CD8-positive, alpha-beta memory T cell (primary cell): ENCODE results near the gene LIPA. TPM values are rescaled to one million over a fixed set of nuclear protein-coding genes. Genes with fewer than 3 reads are reported as not detected.
"Not testable (repeated sequence)": the region's sequence is repeated elsewhere in the genome, so short reads cannot be mapped to it uniquely, and the experiment has no call there.

ENCODE experiments used
- CTCF ChIA-PET: fragments of 350-600 bp; sonication (Branson Sonifier 250); formaldehyde crosslinking; loops from one replicate; lab custom pipeline; 2021; ENCODE audit warnings: antibody characterized with exemption; lab: Charles Lee
- POLR2A ChIA-PET: fragments of 350-600 bp; sonication (Branson Sonifier 250); formaldehyde crosslinking; loops from one replicate; lab custom pipeline; 2021; ENCODE audit warnings: antibody characterized with exemption; lab: Charles Lee
- DNase-seq, 5 donors: peaks; one replicate each; pipeline versions ENCODE4 v3.0.0 to v3.0.0-alpha.2; 2020 to 2022; ENCODE audit warnings: mixed read lengths in 1 of 5
- H3K27ac ChIP-seq: one replicate; pipeline ENCODE4 v1.7.0; 2013; ENCODE audit warnings: low read depth, mild to moderate bottlenecking, low read length, moderate library complexity
- H3K27me3 ChIP-seq: 2 replicates; pipeline ENCODE4 v1.7.0; 2013; ENCODE audit warnings: low read length, mild to moderate bottlenecking; ENCODE audit not compliant: insufficient read depth, poor library complexity, severe bottlenecking
- H3K36me3 ChIP-seq: 2 replicates; pipeline ENCODE4 v1.7.0; 2013; ENCODE audit warnings: mild to moderate bottlenecking, low read length, moderate library complexity; ENCODE audit not compliant: insufficient read depth
- H3K4me1 ChIP-seq: 2 replicates; pipeline ENCODE4 v1.7.0; 2013; ENCODE audit warnings: mild to moderate bottlenecking, low read length, moderate library complexity; ENCODE audit not compliant: insufficient read depth
- H3K4me3 ChIP-seq: 2 replicates; pipeline ENCODE4 v1.7.0; 2013; ENCODE audit warnings: mild to moderate bottlenecking, low read length
- H3K9me3 ChIP-seq: 2 replicates; pipeline ENCODE4 v1.7.0; 2013; ENCODE audit warnings: mild to moderate bottlenecking, low read length
- H3K27ac Mint-ChIP-seq, 8 donors: one replicate each; pipeline ENCODE4 v1.8.0; 2020 to 2021; ENCODE audit warnings: mixed read lengths in 8 of 8, mild to moderate bottlenecking in 6 of 8, inconsistent platforms in 3 of 8, moderate library complexity in 3 of 8
- H3K27me3 Mint-ChIP-seq, 2 donors: one replicate each; pipeline ENCODE4 v1.8.0; 2020 to 2021; ENCODE audit warnings: mixed read lengths in 2 of 2, mild to moderate bottlenecking in 1 of 2, moderate library complexity in 1 of 2
- H3K36me3 Mint-ChIP-seq, 3 donors: one replicate each; pipeline ENCODE4 v1.8.0; 2020 to 2021; ENCODE audit warnings: mixed read lengths in 3 of 3, inconsistent platforms in 1 of 3, mild to moderate bottlenecking in 1 of 3
- H3K4me1 Mint-ChIP-seq, 3 donors: one replicate each; pipeline ENCODE4 v1.8.0; 2020 to 2021; ENCODE audit warnings: mixed read lengths in 3 of 3, inconsistent platforms in 1 of 3, mild to moderate bottlenecking in 1 of 3
- H3K4me3 Mint-ChIP-seq, 7 donors: one replicate each; pipeline ENCODE4 v1.8.0; 2020 to 2021; ENCODE audit warnings: mixed read lengths in 7 of 7, mild to moderate bottlenecking in 6 of 7, moderate library complexity in 4 of 7, inconsistent platforms in 2 of 7
- H3K9me3 Mint-ChIP-seq, 5 donors: one replicate each; pipeline ENCODE4 v1.8.0; 2020 to 2022; ENCODE audit warnings: mixed read lengths in 5 of 5, mild to moderate bottlenecking in 3 of 5, moderate library complexity in 2 of 5, inconsistent platforms in 1 of 5
- polyA plus RNA-seq: library from polyadenylated mRNA; unstranded; fragments of 300-500 nt; fragmentation: Illumina TruSeq; gene quantifications from one replicate; pipeline ENCODE4 v1.2.3, GENCODE V29; 2021
- total RNA-seq, 2 experiments: library from RNA; stranded (reverse); gene quantifications; one replicate each; pipeline ENCODE4 v1.2.3, GENCODE V29; 2021

Gene LIPA
- total and polyA plus RNA-seq, 3 experiments from 2014 or later: 22.9 to 98.0 (median 23.9) TPM

- DNase-seq: no peak
- POLR2A ChIA-PET: no interaction called here
Measured at GRCh38 chr10:89256962-89257361, 5.4 kb upstream of the LIPA start.

GRCh38 chr10:89256340-89256739 is 4.8 kb upstream of the LIPA start:
- Histone ChIP-seq H3K4me1 (peaks cover 6% of the 10 kb centered on the region), H3K27me3 (no peaks in the 10 kb centered on the region), H3K9me3 (no peaks in the 10 kb centered on the region), H3K27ac (no peak overlapping the region), H3K4me3 (no peak overlapping the region), H3K36me3 (no peaks in the 10 kb centered on the region)
- H3K4me1 Mint-ChIP-seq: peaks cover 0 to 6% (median 3%) of the 10 kb centered on the region in 3 donors
- no peak overlapping the region for H3K27ac Mint-ChIP-seq
- peaks cover 0 to 5% (median under 1%) of the 10 kb centered on the region in 3 donors for H3K36me3 Mint-ChIP-seq
- CTCF ChIA-PET: interaction anchor here (1.0 kb wide), 1 partner anchor 8 kb away, joined by 3 read pairs; no protein-coding TSS in a partner anchor
- no peak overlapping the region for H3K4me3 Mint-ChIP-seq
- DNase-seq: no peak
- peaks cover 0 to 5% (median 0%) of the 10 kb centered on the region in 5 donors for H3K9me3 Mint-ChIP-seq
- H3K27me3 Mint-ChIP-seq: peaks cover 0 to 18% of the 10 kb centered on the region in 2 donors
- POLR2A ChIA-PET: no interaction called here

More at GRCh38 chr10:89256962-89257361, 5.4 kb upstream of the LIPA start:
- Histone ChIP-seq H3K36me3 (no peaks in the 10 kb centered on the region), H3K27me3 (no peaks in the 10 kb centered on the region), H3K4me1 (peaks cover 6% of the 10 kb centered on the region), H3K27ac (no peak overlapping the region), H3K4me3 (no peak overlapping the region), H3K9me3 (no peaks in the 10 kb centered on the region)
- CTCF ChIA-PET: no interaction called here
- Mint-ChIP-seq H3K4me3 (no peak overlapping the region), H3K36me3 (peaks cover 0 to 5% (median 0%) of the 10 kb centered on the region in 3 donors), H3K4me1 (peaks cover 0 to 3% (median 3%) of the 10 kb centered on the region in 3 donors), H3K27me3 (peaks cover 0 to 18% of the 10 kb centered on the region in 2 donors), H3K9me3 (peaks cover 0 to 5% (median 0%) of the 10 kb centered on the region in 5 donors), H3K27ac (no peak overlapping the region)

- Mint-ChIP-seq H3K4me3 (no peak overlapping the region), H3K27ac (no peak overlapping the region), H3K9me3 (peaks cover 0 to 5% (median 0%) of the 10 kb centered on the region in 5 donors), H3K27me3 (peaks cover 0 to 18% of the 10 kb centered on the region in 2 donors), H3K4me1 (peaks cover 5 to 11% (median 9%) of the 10 kb centered on the region in 3 donors), H3K36me3 (peaks cover 0 to 5% (median 2%) of the 10 kb centered on the region in 3 donors)
- POLR2A ChIA-PET: no interaction called here
- Histone ChIP-seq H3K4me3 (no peak overlapping the region), H3K4me1 (peaks cover 10% of the 10 kb centered on the region), H3K9me3 (no peaks in the 10 kb centered on the region), H3K27ac (no peak overlapping the region), H3K27me3 (no peaks in the 10 kb centered on the region), H3K36me3 (no peaks in the 10 kb centered on the region)
- CTCF ChIA-PET: interaction anchor here (1.0 to 1.6 kb wide), 2 partner anchors 9 to 114 kb away, joined by 3 to 5 read pairs; no protein-coding TSS in a partner anchor
- no peak for DNase-seq
Measured at GRCh38 chr10:89255793-89256192, 4.2 kb upstream of the LIPA start.

- H3K4me3 Mint-ChIP-seq, H3K27me3 ChIP-seq, DNase-seq, H3K9me3 ChIP-seq, H3K36me3 ChIP-seq, H3K9me3 Mint-ChIP-seq, H3K4me3 ChIP-seq, H3K27ac Mint-ChIP-seq, POLR2A ChIA-PET, H3K36me3 Mint-ChIP-seq, H3K27ac ChIP-seq: not testable (repeated sequence)
- CTCF ChIA-PET: interaction anchor here (1.0 to 1.6 kb wide), 2 partner anchors 9 to 114 kb away, joined by 3 to 5 read pairs; no protein-coding TSS in a partner anchor
- Mint-ChIP-seq H3K27me3 (peaks cover 0 to 18% of the 10 kb centered on the region in 2 donors), H3K4me1 (peaks cover 12 to 14% (median 12%) of the 10 kb centered on the region in 3 donors)
- H3K4me1 ChIP-seq: peaks cover 16% of the 10 kb centered on the region
Measured at GRCh38 chr10:89255091-89255579, 3.6 kb upstream of the LIPA start.

- no peaks in the 10 kb centered on the region for H3K36me3 ChIP-seq
- peak overlapping the region in 2 of 7 donors; percentile 89 to 92 for H3K4me3 Mint-ChIP-seq
- H3K27ac Mint-ChIP-seq: peak overlapping the region in 5 of 8 donors; percentile 40 to 90 (median 62)
- H3K4me3 ChIP-seq: no peak overlapping the region
- peaks cover 24 to 27% (median 26%) of the 10 kb centered on the region in 3 donors for H3K4me1 Mint-ChIP-seq
- POLR2A ChIA-PET: interaction anchor here (0.6 to 1.7 kb wide), 5 partner anchors 140 to 449 kb away, joined by 3 to 7 read pairs (median 4); partner anchors contain the start of genes IFIT1, IFIT5 and KIF20B
- no peak for DNase-seq
- H3K36me3 Mint-ChIP-seq: peaks cover 2 to 5% (median 2%) of the 10 kb centered on the region in 3 donors
- peaks cover 0 to 5% (median 0%) of the 10 kb centered on the region in 5 donors for H3K9me3 Mint-ChIP-seq
- H3K9me3 ChIP-seq: no peaks in the 10 kb centered on the region
- H3K27me3 ChIP-seq: no peaks in the 10 kb centered on the region
- H3K4me1 ChIP-seq: peaks cover 16% of the 10 kb centered on the region
- CTCF ChIA-PET: interaction anchor here (1.3 to 2.0 kb wide), 5 partner anchors 22 to 223 kb away, joined by 3 to 9 read pairs (median 4); partner anchors contain the start of gene IFIT2
- peaks cover 0 to 11% of the 10 kb centered on the region in 2 donors for H3K27me3 Mint-ChIP-seq
- no peak overlapping the region for H3K27ac ChIP-seq
Measured at GRCh38 chr10:89252225-89252585, 630 bp upstream of the LIPA start.

- peaks cover 3 to 5% (median 5%) of the 10 kb centered on the region in 3 donors for H3K36me3 Mint-ChIP-seq
- peak overlapping the region; percentile 88 to 94 (median 91) for H3K4me3 Mint-ChIP-seq
- H3K9me3 Mint-ChIP-seq: peaks cover 0 to 5% (median 0%) of the 10 kb centered on the region in 5 donors
- H3K27me3 ChIP-seq: no peaks in the 10 kb centered on the region
- peaks cover 16% of the 10 kb centered on the region for H3K4me1 ChIP-seq
- peaks cover 0 to under 1% of the 10 kb centered on the region in 2 donors for H3K27me3 Mint-ChIP-seq
- H3K27ac ChIP-seq: peak overlapping the region; percentile 66
- H3K36me3 ChIP-seq: no peaks in the 10 kb centered on the region
- peak overlapping the region in 7 of 8 donors; percentile 48 to 87 (median 79) for H3K27ac Mint-ChIP-seq
- DNase-seq: peak in 1 of 5 donors; percentile 6
- POLR2A ChIA-PET: interaction anchor here (1.2 to 1.7 kb wide), 4 partner anchors 81 to 450 kb away, joined by 4 to 7 read pairs (median 6); partner anchors contain the start of genes IFIT1, IFIT5 and KIF20B
- peak overlapping the region; percentile 83 for H3K4me3 ChIP-seq
- no peaks in the 10 kb centered on the region for H3K9me3 ChIP-seq
- H3K4me1 Mint-ChIP-seq: peaks cover 24 to 27% (median 26%) of the 10 kb centered on the region in 3 donors
- CTCF ChIA-PET: interaction anchor here (0.8 to 2.0 kb wide), 12 partner anchors 20 to 317 kb away, joined by 3 to 9 read pairs (median 4); partner anchors contain the start of genes CH25H, IFIT2 and IFIT5
Measured at GRCh38 chr10:89250865-89251408, 638 bp downstream of the LIPA start.

- Mint-ChIP-seq H3K27me3 (no peaks in the 10 kb centered on the region), H3K27ac (peak overlapping the region in 1 of 8 donors; percentile 19), H3K9me3 (no peaks in the 10 kb centered on the region), H3K4me3 (peak overlapping the region in 1 of 7 donors; percentile 73), H3K36me3 (peaks cover 0 to 18% (median 10%) of the 10 kb centered on the region in 3 donors), H3K4me1 (peaks cover 24 to 27% (median 26%) of the 10 kb centered on the region in 3 donors)
- DNase-seq: no peak
- Histone ChIP-seq H3K9me3 (no peaks in the 10 kb centered on the region), H3K4me1 (peaks cover 16% of the 10 kb centered on the region), H3K4me3 (no peak overlapping the region), H3K27ac (no peak overlapping the region), H3K36me3 (no peaks in the 10 kb centered on the region), H3K27me3 (no peaks in the 10 kb centered on the region)
- CTCF ChIA-PET: interaction anchor here (1.7 to 1.9 kb wide), 2 partner anchors 24 to 31 kb away, joined by 4 to 7 read pairs; no protein-coding TSS in a partner anchor
- POLR2A ChIA-PET: interaction anchor here (0.7 kb wide), 1 partner anchor 165 kb away, joined by 3 read pairs; the partner anchor contains the start of gene IFIT5
Measured at GRCh38 chr10:89248990-89249389, 2.6 kb downstream of the LIPA start.
